HPDE6-E6E7 (cell line): ENCODE measurements around the gene REEP1.
"Not testable (repeated sequence)": the region's sequence is repeated elsewhere in the genome, so short reads cannot be mapped to it uniquely, and the experiment has no call there.

Experiments used
- DNase-seq: peaks from one replicate; pipeline ENCODE4 v3.0.0; 2011; ENCODE audit warnings: missing footprints; ENCODE audit errors: extremely low spot score

Gene REEP1

GRCh38 chr2:86243950-86244733 is 93.3 kb downstream of the REEP1 start:
- DNase-seq = no peak

GRCh38 chr2:86243272-86243671 is 94.2 kb downstream of the REEP1 start:
- DNase-seq = no peak

DNA sequence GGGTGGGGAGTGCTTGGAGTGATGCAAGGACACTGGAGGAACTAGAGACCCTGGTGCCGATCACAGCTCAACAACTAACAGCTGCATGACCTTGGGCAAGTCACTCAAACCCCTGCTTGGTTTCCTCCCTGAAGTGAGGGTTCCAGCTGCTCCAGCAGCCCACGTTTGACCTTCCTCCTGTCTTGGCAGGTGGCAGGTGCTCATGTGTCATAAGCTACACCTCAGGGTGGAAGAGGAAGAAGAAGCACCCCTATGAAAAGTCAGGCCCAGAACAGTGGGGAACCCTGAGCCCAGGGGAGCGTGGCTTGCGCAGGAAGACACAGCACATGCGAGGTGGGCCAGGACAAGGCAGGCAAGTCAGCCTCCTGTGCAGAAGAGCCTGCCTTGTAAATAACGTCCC is 95.8 kb downstream of the REEP1 start:
- DNase-seq = no peak

DNA sequence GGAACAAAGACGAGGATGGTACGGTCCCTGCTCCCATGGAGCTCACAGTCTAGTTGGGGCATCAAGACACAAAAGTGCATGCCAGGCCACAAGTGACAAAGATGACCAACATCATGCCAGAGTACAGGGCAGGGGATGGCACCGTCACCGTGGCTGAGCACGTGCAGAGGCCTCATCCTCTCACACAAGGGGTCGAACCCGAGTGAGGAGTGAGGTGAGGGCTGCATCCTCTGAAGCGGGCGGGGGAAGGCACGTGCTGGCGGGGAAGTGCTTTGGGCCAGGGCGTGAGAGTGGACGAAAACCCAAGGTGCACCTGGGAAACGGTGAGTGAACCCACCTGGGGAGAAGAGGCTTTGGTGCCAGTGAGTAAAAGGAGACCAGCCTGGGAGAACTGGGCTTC is 97.2 kb downstream of the REEP1 start:
- no peak for DNase-seq

GRCh38 chr2:86239745-86240144 is 97.7 kb downstream of the REEP1 start:
- no peak for DNase-seq

DNA sequence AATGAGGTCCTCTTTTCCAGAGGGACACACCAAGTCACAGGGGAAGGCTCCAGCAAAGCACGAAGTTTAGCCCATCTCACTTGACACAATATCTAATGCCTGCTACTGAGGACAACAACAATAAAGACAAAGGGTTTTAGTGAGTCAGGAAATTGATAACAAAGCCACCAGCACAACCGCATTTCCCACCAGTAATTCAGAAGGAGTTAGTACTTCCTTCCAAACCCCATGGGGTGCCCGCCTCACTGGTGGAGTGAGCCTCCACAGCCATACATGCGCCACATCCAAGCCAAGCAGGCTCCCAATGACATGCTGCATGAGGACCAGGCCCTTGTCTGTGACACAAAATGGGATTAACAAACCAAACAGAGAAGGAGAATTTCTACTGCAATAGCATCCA is 98.1 kb downstream of the REEP1 start:
- DNase-seq = no peak

DNA sequence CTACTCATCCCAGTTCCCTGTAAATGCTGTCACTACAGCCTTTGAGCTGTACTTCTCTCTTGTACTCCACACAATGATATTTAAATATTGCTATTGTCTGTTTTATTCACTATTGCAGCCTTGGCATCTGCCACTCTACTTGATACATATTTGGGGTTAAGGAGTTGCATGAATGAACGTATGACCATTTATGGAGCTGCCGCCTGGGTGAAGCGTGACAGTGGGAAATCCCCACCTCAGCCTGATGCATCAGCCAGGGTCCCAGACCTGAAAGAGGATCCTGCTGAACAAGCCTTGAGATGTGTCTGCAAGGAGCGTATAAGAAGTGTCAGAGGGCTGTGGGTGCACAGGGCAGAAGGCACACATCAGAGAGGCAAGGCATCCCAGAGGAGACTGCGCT is 99.1 kb downstream of the REEP1 start:
- DNase-seq = no peak

GRCh38 chr2:86237172-86237571 is 100.3 kb downstream of the REEP1 start:
- DNase-seq = no peak

- DNase-seq = no peak
Measured at GRCh38 chr2:86235196-86235980, 102.0 kb downstream of the REEP1 start.

GRCh38 chr2:86234563-86235131 is 102.8 kb downstream of the REEP1 start:
- no peak for DNase-seq

- DNase-seq = no peak
Measured at GRCh38 chr2:86233436-86233835, 104.0 kb downstream of the REEP1 start.

- DNase-seq = no peak
Measured at GRCh38 chr2:86232910-86233309, 104.5 kb downstream of the REEP1 start.

GRCh38 chr2:86232373-86232784 is 105.0 kb downstream of the REEP1 start:
- no peak for DNase-seq

DNA sequence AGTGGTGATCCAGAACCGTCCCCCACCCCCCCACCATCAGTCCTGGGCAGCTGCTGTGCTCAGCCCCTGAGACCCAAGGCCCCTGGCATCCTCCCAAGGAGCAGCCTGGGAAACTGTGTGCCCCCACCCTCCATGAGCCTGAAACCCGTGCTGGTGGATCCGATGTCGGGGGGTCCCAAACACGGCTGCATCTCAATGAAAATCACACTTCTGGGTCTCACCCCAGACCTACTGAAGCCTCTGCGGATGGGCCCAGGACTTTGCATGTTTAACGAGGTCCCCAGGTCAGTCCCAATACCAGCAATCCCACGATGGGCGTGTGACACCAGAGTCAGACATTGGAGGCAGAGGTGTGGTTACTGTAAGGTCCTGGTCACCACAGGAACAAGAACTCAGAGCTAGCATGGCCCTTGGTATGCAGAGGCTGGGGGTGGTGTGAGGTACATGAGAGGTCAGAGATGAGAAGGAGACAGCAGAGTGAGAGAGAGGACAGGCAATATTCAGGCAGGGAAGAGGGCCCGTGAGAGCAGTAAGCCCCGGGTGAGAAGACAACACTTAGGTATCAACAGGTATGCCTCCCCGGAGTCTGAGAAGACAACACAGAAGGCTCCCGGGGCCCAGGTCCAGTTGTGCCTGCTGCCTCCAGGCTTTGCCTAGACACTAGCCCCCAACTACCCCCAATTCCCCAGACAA is 105.6 kb downstream of the REEP1 start:
- no peak for DNase-seq

GRCh38 chr2:86230961-86231360 is 106.5 kb downstream of the REEP1 start:
- DNase-seq = no peak

DNA sequence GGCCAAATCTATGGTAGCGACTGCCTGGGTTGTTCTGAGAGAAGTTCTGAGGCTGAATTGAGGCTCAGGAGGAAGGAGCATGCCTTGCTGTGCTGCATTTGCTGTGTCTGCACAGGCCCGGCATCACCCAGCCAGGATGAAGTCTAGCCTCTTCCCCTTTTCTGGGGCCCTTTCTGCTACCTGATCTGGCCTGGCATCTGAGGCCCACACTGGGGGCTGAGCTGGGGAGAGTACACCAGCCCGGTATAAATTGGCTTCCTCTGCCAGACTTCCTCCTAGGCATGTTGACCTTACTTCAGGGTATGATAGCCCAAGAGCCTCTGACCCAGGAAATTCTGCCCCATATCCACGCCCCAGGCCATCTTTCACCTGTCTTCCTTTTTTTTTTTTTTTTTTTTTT is 108.2 kb downstream of the REEP1 start:
- no peak for DNase-seq

DNA sequence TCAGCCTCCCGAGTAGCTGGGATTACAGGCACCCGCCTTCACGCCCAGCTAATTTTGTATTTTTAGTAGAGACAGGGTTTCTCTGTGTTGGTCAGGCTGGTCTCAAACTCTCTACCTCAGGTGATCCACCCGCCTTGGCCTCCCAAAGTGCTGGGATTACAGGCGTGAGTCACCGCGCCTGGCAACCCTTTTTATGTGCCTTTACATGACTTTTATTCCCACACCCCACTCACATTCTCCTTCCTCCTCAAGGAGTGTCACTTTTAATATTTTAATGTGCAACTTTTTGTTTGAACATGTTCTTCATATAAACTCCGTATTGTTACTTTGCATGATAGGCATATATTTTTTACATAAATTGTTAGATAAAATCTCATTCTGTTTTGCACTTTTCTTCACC is 108.9 kb downstream of the REEP1 start:
- not testable (repeated sequence) for DNase-seq

GRCh38 chr2:86227685-86228084 is 109.7 kb downstream of the REEP1 start:
- no peak for DNase-seq

GRCh38 chr2:86226636-86227520 is 110.5 kb downstream of the REEP1 start:
- no peak for DNase-seq

DNA sequence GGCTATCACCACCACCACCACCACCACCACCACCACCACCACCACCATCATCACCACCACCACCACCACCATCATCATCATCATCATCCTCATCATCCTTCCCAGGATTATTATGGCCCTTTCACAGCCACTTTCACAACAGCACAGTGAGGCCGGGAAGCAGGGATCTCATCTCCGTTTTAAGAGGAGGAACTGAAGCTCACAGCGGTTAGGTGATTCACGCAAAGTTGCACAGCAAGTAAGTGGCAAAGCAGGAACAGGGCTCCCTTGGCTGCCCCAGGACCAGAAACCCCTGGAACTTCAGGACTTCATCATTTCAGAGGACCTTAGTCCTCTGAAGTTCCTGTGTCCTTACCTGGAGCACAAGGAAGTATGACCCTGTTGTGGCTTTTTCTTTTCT is 111.4 kb downstream of the REEP1 start:
- no peak for DNase-seq

GRCh38 chr2:86225581-86225980 is 111.8 kb downstream of the REEP1 start:
- DNase-seq = no peak
